AG10803 (cell line): ENCODE measurements around the gene GALNT2.

Source experiments
- DNase-seq: peaks from one replicate; pipeline ENCODE4 v3.0.0; 2010; ENCODE audit warnings: low read depth
- H3K4me3 ChIP-seq: 2 replicates; pipeline ENCODE4 v1.5.1; 2011; ENCODE audit warnings: mild to moderate bottlenecking, low read length, control low read depth
- TF ChIP-seq, protein P1 (sequence below): conservative IDR thresholded peaks from 2 replicates; pipeline ENCODE4 v1.5.1; 2011; ENCODE audit warnings: mild to moderate bottlenecking, low read length, control low read depth, inconsistent platforms

Gene GALNT2

DNA sequence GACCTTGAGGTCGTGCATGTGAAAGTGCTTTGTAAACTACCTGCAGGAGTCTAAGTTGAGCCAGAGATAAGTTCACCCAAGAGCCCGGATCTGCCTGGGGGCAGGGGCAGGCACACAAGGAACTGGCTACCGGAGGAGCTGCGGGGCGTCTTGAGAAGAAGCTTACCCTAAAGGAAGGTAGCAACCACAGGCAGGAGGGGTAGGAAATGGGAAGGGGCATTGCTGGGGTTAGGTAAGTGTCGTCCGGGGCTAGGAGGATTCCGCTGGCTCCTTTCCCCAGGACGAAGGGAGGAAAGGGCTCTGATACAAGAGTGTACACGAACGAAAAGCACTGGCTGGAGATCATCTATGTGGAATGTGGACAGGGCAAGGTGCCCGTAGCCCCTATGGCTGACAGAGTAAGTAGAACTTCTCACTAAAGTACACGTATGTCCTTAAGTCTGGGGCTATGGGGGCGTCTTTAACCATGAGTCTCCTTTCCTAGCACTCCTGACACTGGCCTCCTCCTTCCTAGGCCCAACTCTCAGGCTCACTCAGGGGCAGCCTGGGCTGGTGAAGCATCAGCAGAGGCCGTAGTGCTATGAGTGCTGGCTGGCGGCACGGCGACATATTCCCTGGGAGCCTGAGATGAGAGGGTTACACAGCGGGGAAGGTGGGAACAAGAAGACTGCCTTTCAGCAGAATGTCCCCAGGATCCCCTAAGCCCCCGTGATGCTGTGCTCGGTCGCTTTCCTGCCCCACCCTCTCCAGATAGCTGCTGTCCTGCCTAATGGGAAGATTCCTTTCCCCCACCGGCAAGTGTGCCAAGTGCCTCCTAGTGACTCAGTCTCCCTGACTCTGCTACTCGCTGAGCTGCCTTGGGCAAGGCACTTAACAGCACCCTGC lies 9.1 kb upstream of the GALNT2 start:
- TF ChIP-seq, protein P1, sequence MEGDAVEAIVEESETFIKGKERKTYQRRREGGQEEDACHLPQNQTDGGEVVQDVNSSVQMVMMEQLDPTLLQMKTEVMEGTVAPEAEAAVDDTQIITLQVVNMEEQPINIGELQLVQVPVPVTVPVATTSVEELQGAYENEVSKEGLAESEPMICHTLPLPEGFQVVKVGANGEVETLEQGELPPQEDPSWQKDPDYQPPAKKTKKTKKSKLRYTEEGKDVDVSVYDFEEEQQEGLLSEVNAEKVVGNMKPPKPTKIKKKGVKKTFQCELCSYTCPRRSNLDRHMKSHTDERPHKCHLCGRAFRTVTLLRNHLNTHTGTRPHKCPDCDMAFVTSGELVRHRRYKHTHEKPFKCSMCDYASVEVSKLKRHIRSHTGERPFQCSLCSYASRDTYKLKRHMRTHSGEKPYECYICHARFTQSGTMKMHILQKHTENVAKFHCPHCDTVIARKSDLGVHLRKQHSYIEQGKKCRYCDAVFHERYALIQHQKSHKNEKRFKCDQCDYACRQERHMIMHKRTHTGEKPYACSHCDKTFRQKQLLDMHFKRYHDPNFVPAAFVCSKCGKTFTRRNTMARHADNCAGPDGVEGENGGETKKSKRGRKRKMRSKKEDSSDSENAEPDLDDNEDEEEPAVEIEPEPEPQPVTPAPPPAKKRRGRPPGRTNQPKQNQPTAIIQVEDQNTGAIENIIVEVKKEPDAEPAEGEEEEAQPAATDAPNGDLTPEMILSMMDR, result no peak

DNA sequence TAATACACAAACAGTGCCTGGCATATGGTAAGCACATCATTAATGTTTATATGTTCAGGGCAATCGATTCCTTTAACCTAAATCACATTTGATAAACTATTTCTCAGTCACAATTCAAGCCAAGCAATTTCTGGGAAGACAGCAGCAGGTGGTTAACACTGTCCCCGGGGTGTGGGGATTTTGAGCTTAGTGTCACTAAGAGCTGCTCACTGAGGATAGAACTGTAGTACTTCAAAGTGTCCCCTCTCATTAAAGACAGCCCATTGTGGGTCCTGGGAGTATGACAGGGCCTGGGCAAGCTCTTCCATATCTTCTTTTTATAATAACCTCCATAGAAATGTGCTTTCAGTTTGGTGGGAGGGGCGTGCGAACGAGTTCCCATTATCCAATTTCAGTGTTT lies 8.4 kb upstream of the GALNT2 start:
- DNase-seq, result no peak
- TF ChIP-seq, protein P1, result no peak
- no peak overlapping the region for H3K4me3 ChIP-seq

More for the DNA sequence above, 9.1 kb upstream of the GALNT2 start:
- no peak for DNase-seq
- H3K4me3 ChIP-seq, result no peak overlapping the region

DNA sequence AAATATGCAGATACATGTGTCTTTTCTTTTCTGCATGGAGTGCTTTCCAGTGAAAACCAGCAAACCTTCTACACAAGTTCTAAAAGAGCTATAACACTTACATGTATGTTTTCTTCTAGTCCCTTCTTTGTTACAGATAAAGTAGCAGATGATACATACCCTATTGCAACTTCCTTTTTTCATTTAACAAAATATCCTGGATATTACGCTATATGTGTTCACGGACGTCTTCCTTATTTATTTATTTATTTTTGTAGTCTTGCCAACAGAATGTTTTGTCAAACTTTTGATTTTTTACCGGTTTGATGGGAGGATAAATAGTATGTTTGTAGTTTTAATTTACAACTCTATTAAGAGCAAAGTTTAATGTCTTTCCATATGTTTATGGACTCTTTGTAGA lies 5.2 kb upstream of the GALNT2 start:
- TF ChIP-seq, protein P1, result no peak
- no peak overlapping the region for H3K4me3 ChIP-seq
- DNase-seq, result no peak

DNA sequence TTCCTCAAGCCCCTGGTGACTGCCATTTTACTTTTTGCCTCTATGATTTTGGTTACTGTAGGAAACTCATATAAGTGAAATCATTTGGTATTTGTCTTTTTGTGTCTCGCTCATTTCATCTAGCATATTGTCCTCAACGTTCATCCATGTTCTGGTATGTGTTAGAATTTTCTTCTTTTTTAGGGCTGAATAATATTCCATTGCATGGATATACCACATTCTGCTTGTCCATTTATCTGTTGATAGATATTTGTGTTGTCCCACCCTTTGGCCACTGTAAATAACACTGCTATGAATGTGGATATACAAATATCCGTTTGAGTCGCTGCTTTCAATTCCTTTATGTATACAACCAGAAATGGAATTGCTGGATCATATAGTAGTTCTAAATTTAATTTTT lies 4.5 kb upstream of the GALNT2 start:
- H3K4me3 ChIP-seq, result no peak overlapping the region
- TF ChIP-seq, protein P1, result no peak
- DNase-seq, result no peak

DNA sequence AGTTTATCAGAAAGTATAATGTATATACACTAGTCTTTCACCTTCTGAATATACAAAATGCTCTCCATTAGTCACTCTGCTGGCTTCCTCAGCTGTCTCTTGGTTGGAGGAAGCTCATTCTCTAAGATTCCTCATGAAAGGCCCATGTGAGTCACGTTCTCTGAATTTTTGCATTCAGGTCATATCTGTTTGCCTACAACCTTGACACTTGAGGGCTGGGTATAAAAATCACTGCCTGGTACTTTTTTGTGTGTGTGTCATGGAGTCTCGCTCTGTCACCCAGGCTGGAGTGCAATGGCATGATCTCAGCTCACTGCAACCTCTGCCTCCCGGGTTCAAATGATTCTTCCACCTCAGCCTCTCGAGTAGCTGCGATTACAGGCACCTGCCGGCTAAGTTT lies 2.8 kb upstream of the GALNT2 start:
- H3K4me3 ChIP-seq, result no peak overlapping the region
- no peak for DNase-seq
- TF ChIP-seq, protein P1, result no peak

DNA sequence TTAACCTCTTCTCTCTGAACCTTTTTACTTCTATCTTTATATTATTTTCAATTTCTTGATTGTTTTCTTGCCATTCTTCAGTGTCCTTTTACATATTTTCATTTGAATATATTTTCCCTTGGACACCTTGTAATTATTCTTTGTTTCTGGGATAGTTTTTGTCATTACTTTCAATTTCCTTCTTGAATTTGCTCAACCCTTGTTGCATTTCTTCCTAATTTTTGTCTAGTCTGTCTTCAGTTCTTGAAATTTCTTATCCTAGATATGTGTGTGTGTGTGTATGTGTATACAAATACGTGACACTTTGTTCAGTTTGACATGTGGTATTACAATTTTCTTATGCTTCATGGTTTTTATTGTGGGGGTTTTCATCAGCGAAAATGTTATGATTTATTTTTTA lies 1.9 kb upstream of the GALNT2 start:
- no peak overlapping the region for H3K4me3 ChIP-seq
- TF ChIP-seq, protein P1, result no peak
- no peak for DNase-seq

DNA sequence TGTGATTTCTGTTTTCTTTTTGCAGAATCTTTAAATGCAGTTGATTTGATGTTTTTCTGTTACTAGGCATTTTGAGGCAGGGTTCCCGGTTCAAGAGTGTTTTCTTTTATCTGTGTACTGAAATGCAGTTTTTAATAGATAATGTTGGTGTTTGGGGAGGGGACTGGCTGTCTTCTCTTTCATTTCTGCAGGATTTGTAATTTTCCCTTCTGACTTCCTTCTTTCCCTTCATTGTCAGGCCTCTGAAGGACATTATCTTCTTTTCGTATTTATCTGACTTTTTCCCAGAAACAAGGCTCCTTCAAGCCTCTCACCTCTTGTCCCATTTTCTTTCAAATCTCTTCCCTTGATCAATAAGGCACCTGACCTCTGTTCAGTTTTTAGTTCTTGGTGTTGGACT lies 1.5 kb upstream of the GALNT2 start:
- H3K4me3 ChIP-seq, result no peak overlapping the region
- TF ChIP-seq, protein P1, result no peak
- no peak for DNase-seq
